HepG2 (cell line): Measurements from ENCODE around the gene TUBB4B. TPM values are rescaled to one million over a fixed set of nuclear protein-coding genes. Genes with fewer than 3 reads are reported as not detected.
A peak's percentile ranks its signal among the peaks of the same experiment; 100 is the strongest.

Experiments used
- ATRX ChIP-seq: sonication (generic); formaldehyde crosslinking; IDR thresholded peaks from 2 replicates; pipeline ENCODE4 v1.4.0; 2020; ENCODE audit warnings: missing genetic modification reagents, borderline replicate concordance
- HOMEZ ChIP-seq: IDR thresholded peaks from 2 replicates; pipeline ENCODE4 v1.6.1; 2016; ENCODE audit warnings: low read depth
- KLF16 ChIP-seq, 2 experiments: sonication (generic) in 1 of 2; formaldehyde crosslinking in 1 of 2; IDR thresholded peaks; 2 replicates each; pipeline versions ENCODE4 v1.6.1 to v1.8.0; 2016 to 2023; ENCODE audit warnings: missing genetic modification reagents in 2 of 2, missing compliant biosample characterization in 1 of 2
- KMT2B ChIP-seq: IDR thresholded peaks from 2 replicates; pipeline ENCODE4 v1.6.1; 2016; ENCODE audit warnings: missing genetic modification reagents, missing compliant biosample characterization
- LCORL ChIP-seq, 2 experiments: fragments of 450-650 bp in 1 of 2; sonication (generic) in 1 of 2; formaldehyde crosslinking in 1 of 2; IDR thresholded peaks; 2 replicates each; pipeline versions ENCODE4 v1.5.0 to v1.6.1; 2017 to 2020; ENCODE audit warnings: antibody characterized with exemption in 1 of 2, missing genetic modification reagents in 1 of 2
- NR2F6 ChIP-seq, 2 experiments: IDR thresholded peaks; 2 replicates each; pipeline ENCODE4 v1.6.1; 2016; ENCODE audit warnings: antibody characterized with exemption in 1 of 2, mild to moderate bottlenecking in 1 of 2
- RARA ChIP-seq: IDR thresholded peaks from 2 replicates; pipeline ENCODE4 v1.6.1; 2016; ENCODE audit warnings: missing genetic modification reagents, missing compliant biosample characterization
- SP2 ChIP-seq: sonication (generic); formaldehyde crosslinking; IDR thresholded peaks from 2 replicates; pipeline ENCODE4 v1.5.1; 2020; ENCODE audit warnings: mild to moderate bottlenecking, missing genetic modification reagents
- UBTF ChIP-seq: sonication (generic); formaldehyde crosslinking; IDR thresholded peaks from 2 replicates; pipeline ENCODE4 v1.4.0; 2020; ENCODE audit warnings: mild to moderate bottlenecking, missing genetic modification reagents
- ZNF251 ChIP-seq: sonication (generic); formaldehyde crosslinking; IDR thresholded peaks from 2 replicates; pipeline ENCODE4 v1.9.0; 2021; ENCODE audit warnings: mild to moderate bottlenecking, missing genetic modification reagents
- ZNF276 ChIP-seq: sonication (generic); formaldehyde crosslinking; IDR thresholded peaks from 2 replicates; pipeline ENCODE4 v1.4.0; 2020; ENCODE audit warnings: mild to moderate bottlenecking, low read depth, missing genetic modification reagents
- ZNF337 ChIP-seq: sonication (generic); formaldehyde crosslinking; IDR thresholded peaks from 2 replicates; pipeline ENCODE4 v1.5.1; 2020; ENCODE audit warnings: missing genetic modification reagents, low read depth, mild to moderate bottlenecking, borderline replicate concordance
- ZNF543 ChIP-seq: sonication (generic); formaldehyde crosslinking; IDR thresholded peaks from 2 replicates; pipeline ENCODE4 v1.4.0; 2020; ENCODE audit warnings: mild to moderate bottlenecking, missing genetic modification reagents
- polyA plus RNA-seq, 8 experiments: library from polyadenylated mRNA; depleted of rRNA in 3 of 8; stranded (reverse) in 7 of 8; unstranded in 1 of 8; fragments of >200 nt; fragmentation: Illumina TruSeq in 4 of 8; extraction: Trizol in 4 of 8; gene quantifications; 2 replicates each; pipeline versions ENCODE4 v1.2.1 to v1.2.3, GENCODE V29; 2011 to 2016; ENCODE audit warnings: low read depth in 4 of 8, missing spikeins in 1 of 8, mixed read lengths in 1 of 8; ENCODE audit not compliant: insufficient read depth in 1 of 8
- total RNA-seq, 5 experiments: library from RNA; depleted of rRNA; stranded (reverse); fragments of >200 nt; fragmentation: Illumina TruSeq; extraction: Trizol; gene quantifications; 2 replicates each; pipeline ENCODE4 v1.2.3, GENCODE V29; 2016; ENCODE audit warnings: low read depth in 1 of 5
- TF ChIP-seq, protein P1 (sequence below): sonication (generic); formaldehyde crosslinking; IDR thresholded peaks from 2 replicates; pipeline ENCODE4 v1.4.0; 2020; ENCODE audit warnings: missing genetic modification reagents
- TF ChIP-seq, protein P2 (sequence below): sonication (generic); formaldehyde crosslinking; IDR thresholded peaks from 2 replicates; pipeline ENCODE4 v1.5.1; 2020; ENCODE audit warnings: mild to moderate bottlenecking, missing genetic modification reagents
- TF ChIP-seq, protein P3 (sequence below): sonication (generic); formaldehyde crosslinking; IDR thresholded peaks from 2 replicates; pipeline ENCODE4 v1.8.1; 2023; ENCODE audit warnings: mild to moderate bottlenecking, missing genetic modification reagents, borderline replicate concordance

The TUBB4B gene
- total and polyA plus RNA-seq, 2 of the 13 experiments (the other 11 are each of a cell fraction or from before 2014, with no cell fraction given): 182 to 412 TPM

DNA sequence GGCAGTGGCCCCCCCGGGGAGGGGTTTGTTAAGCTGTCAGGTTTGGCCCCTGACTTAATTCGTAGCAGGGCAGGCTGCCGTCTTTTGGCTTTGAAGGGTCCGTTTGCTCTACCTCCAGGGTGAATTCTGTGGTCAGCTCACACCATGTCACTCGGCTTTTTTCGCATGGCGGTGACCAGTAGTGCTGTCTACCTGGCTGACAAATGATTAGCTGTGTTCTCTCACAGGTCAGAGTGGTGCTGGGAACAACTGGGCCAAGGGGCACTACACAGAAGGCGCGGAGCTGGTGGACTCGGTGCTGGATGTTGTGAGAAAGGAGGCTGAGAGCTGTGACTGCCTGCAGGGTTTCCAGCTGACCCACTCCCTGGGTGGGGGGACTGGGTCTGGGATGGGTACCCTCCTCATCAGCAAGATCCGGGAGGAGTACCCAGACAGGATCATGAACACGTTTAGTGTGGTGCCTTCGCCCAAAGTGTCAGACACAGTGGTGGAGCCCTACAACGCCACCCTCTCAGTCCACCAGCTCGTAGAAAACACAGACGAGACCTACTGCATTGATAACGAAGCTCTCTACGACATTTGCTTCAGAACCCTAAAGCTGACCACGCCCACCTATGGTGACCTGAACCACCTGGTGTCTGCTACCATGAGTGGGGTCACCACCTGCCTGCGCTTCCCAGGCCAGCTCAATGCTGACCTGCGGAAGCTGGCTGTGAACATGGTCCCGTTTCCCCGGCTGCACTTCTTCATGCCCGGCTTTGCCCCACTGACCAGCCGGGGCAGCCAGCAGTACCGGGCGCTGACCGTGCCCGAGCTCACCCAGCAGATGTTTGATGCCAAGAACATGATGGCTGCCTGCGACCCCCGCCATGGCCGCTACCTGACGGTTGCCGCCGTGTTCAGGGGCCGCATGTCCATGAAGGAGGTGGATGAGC, 1.4 kb downstream of the TUBB4B start (continued):
- TF ChIP-seq, protein P1, sequence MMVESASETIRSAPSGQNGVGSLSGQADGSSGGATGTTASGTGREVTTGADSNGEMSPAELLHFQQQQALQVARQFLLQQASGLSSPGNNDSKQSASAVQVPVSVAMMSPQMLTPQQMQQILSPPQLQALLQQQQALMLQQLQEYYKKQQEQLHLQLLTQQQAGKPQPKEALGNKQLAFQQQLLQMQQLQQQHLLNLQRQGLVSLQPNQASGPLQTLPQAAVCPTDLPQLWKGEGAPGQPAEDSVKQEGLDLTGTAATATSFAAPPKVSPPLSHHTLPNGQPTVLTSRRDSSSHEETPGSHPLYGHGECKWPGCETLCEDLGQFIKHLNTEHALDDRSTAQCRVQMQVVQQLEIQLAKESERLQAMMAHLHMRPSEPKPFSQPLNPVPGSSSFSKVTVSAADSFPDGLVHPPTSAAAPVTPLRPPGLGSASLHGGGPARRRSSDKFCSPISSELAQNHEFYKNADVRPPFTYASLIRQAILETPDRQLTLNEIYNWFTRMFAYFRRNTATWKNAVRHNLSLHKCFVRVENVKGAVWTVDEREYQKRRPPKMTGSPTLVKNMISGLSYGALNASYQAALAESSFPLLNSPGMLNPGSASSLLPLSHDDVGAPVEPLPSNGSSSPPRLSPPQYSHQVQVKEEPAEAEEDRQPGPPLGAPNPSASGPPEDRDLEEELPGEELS (CRISPR knock-in tag): no peak
- TF ChIP-seq ATRX (CRISPR knock-in tag) (no peak), KLF16 (CRISPR knock-in tag; IDR thresholded peaks at IDR 0.05) (0 out of 4 replicates have a peak, but pooled peaks of 1 of the 2 experiments have one; percentile 5), KMT2B (CRISPR knock-in tag) (no peak), NR2F6 (IDR thresholded peaks at IDR 0.05) (0 out of 2 replicates have a peak, but pooled peaks have one; percentile 5), NR2F6 (CRISPR knock-in tag; IDR thresholded peaks at IDR 0.05) (no peak), ZNF251 (CRISPR knock-in tag) (no peak), ZNF337 (CRISPR knock-in tag) (no peak), RARA (CRISPR knock-in tag) (no peak), ZNF543 (no peak), LCORL (IDR thresholded peaks at IDR 0.05) (no peak), LCORL (CRISPR knock-in tag; IDR thresholded peaks at IDR 0.05) (peak; percentile 30), ZNF276 (CRISPR knock-in tag) (no peak), HOMEZ (0 out of 2 replicates have a peak, but pooled peaks have one; percentile 11), UBTF (no peak), SP2 (CRISPR knock-in tag) (peak; percentile 14; the same call in 1 of the 2 replicates)
- TF ChIP-seq, protein P2, sequence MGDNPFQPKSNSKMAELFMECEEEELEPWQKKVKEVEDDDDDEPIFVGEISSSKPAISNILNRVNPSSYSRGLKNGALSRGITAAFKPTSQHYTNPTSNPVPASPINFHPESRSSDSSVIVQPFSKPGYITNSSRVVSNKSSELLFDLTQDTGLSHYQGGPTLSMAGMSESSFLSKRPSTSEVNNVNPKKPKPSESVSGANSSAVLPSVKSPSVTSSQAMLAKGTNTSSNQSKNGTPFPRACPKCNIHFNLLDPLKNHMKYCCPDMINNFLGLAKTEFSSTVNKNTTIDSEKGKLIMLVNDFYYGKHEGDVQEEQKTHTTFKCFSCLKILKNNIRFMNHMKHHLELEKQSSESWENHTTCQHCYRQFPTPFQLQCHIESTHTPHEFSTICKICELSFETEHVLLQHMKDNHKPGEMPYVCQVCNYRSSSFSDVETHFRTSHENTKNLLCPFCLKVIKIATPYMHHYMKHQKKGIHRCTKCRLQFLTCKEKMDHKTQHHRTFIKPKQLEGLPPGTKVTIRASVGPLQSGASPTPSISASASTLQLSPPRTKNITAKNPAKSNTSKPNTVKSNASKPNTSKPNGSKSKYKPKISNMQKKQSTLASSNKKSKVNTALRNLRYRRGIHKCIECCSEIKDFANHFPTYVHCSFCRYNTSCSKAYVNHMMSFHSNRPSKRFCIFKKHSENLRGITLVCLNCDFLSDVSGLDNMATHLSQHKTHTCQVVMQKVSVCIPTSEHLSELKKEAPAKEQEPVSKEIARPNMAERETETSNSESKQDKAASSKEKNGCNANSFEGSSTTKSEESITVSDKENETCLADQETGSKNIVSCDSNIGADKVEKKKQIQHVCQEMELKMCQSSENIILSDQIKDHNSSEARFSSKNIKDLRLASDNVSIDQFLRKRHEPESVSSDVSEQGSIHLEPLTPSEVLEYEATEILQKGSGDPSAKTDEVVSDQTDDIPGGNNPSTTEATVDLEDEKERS (CRISPR knock-in tag): 0 out of 2 replicates have a peak, but pooled peaks have one; percentile 37
- TF ChIP-seq, protein P3, sequence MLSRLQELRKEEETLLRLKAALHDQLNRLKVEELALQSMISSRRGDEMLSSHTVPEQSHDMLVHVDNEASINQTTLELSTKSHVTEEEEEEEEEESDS (CRISPR knock-in tag): no peak
